Measurements from ENCODE around the gene EXOC4.

DNA sequence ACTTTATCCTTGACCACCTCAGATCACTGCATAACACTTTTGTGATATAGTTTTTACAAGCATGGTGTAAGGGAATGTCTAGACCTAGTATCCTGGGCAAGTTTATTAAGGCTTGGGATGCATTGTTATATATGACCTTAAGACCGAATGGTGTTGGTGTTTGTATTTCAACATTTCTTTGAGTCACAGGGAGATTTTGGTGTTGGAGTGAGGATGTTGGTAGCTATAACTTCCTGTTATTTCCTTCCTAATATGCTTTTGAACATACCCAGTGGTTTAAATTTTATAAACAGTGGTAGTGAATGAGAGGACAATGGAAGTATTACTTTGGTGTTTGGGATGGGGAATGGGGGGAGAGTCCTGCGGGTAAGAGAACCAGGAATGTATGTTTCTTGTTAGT is 2.6 kb downstream of the EXOC4 start:
- TF ChIP-seq, protein P1, sequence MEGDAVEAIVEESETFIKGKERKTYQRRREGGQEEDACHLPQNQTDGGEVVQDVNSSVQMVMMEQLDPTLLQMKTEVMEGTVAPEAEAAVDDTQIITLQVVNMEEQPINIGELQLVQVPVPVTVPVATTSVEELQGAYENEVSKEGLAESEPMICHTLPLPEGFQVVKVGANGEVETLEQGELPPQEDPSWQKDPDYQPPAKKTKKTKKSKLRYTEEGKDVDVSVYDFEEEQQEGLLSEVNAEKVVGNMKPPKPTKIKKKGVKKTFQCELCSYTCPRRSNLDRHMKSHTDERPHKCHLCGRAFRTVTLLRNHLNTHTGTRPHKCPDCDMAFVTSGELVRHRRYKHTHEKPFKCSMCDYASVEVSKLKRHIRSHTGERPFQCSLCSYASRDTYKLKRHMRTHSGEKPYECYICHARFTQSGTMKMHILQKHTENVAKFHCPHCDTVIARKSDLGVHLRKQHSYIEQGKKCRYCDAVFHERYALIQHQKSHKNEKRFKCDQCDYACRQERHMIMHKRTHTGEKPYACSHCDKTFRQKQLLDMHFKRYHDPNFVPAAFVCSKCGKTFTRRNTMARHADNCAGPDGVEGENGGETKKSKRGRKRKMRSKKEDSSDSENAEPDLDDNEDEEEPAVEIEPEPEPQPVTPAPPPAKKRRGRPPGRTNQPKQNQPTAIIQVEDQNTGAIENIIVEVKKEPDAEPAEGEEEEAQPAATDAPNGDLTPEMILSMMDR (IDR thresholded peaks at IDR 0.05): no peak
- no peak for TF ChIP-seq POLR2A (IDR thresholded peaks at IDR 0.05)
